A673 (cell line): ENCODE results near the gene TRIM60.

ENCODE experiments used
- CTCF ChIP-seq: fragments of 300-800, 200-600 bp; sonication (generic); conservative IDR thresholded peaks from 2 replicates; pipeline ENCODE4 v1.5.1; 2017; ENCODE audit warnings: low read depth, mild to moderate bottlenecking, antibody characterized with exemption, low read length, moderate library complexity, mixed read lengths
- EZH2 ChIP-seq: fragments of 200-600 bp; sonication (generic); IDR thresholded peaks from 2 replicates; pipeline ENCODE4 v1.6.1; 2017; ENCODE audit warnings: borderline replicate concordance, low read depth, mild to moderate bottlenecking, mixed read lengths, antibody characterized with exemption, low read length; ENCODE audit not compliant: poor library complexity, severe bottlenecking

- no peak for TF ChIP-seq CTCF
- no peak for TF ChIP-seq EZH2
Measured at GRCh38 chr4:165052627-165053026, 20.8 kb downstream of the TRIM60 start.
